Hematopoietic multipotent progenitor cell treated with erythropoietin and hydrocortisone succinate and interleukin-3 and kit ligand, for 17 days (in vitro differentiated cells): Measurements from ENCODE around the gene TCP1.
"Not testable (repeated sequence)": the region's sequence is repeated elsewhere in the genome, so short reads cannot be mapped to it uniquely, and the experiment has no call there.

Source experiments
- DNase-seq: peaks from one replicate; pipeline ENCODE4 v3.0.0-alpha.2; 2015; ENCODE audit warnings: low spot score

Gene TCP1

GRCh38 chr6:159772196-159772595 lies 17.2 kb downstream of the TCP1 start:
- no peak for DNase-seq

GRCh38 chr6:159769470-159769869 lies 19.9 kb downstream of the TCP1 start:
- DNase-seq: no peak

- no peak for DNase-seq
Observed at GRCh38 chr6:159766906-159767305, 22.5 kb downstream of the TCP1 start.

- no peak for DNase-seq
Observed at GRCh38 chr6:159762681-159763293, 26.6 kb downstream of the TCP1 start.

GRCh38 chr6:159761873-159762680 lies 27.3 kb downstream of the TCP1 start, which contains the start of gene ACAT2:
TSS of gene ACAT2 (plus strand) at chr6:159762045. CDS start at chr6:159762088, 43 bp downstream.
- peak; percentile 91 for DNase-seq

- DNase-seq: no peak
Observed at GRCh38 chr6:159761129-159761872, 28.1 kb downstream of the TCP1 start.

GRCh38 chr6:159760602-159761057 lies 28.8 kb downstream of the TCP1 start:
- DNase-seq: no peak

- DNase-seq: no peak
Observed at GRCh38 chr6:159759645-159760044, 29.8 kb downstream of the TCP1 start.

GRCh38 chr6:159758031-159759001 lies 31.1 kb downstream of the TCP1 start:
- no peak for DNase-seq

GRCh38 chr6:159756508-159756907 lies 32.9 kb downstream of the TCP1 start:
- DNase-seq: no peak

GRCh38 chr6:159754959-159755914 lies 34.2 kb downstream of the TCP1 start:
- no peak for DNase-seq

GRCh38 chr6:159754401-159754800 lies 35.0 kb downstream of the TCP1 start:
- DNase-seq: no peak

- no peak for DNase-seq
Observed at GRCh38 chr6:159753081-159753872, 36.1 kb downstream of the TCP1 start.

GRCh38 chr6:159751448-159751847 lies 38.0 kb downstream of the TCP1 start:
- no peak for DNase-seq

GRCh38 chr6:159748127-159748526 lies 41.3 kb downstream of the TCP1 start:
- DNase-seq: not testable (repeated sequence)

- no peak for DNase-seq
Observed at GRCh38 chr6:159746759-159747158, 42.6 kb downstream of the TCP1 start.

- DNase-seq: no peak
Observed at GRCh38 chr6:159745081-159745480, 44.3 kb downstream of the TCP1 start.

- DNase-seq: peak; percentile 34
Observed at GRCh38 chr6:159742165-159742564, 47.2 kb downstream of the TCP1 start.

GRCh38 chr6:159739341-159739740 lies 50.1 kb downstream of the TCP1 start:
- DNase-seq: no peak
